ENCODE results near the gene RBM23. TPM values are rescaled to one million over a fixed set of nuclear protein-coding genes. Genes with fewer than 3 reads are reported as not detected.
"Not testable (repeated sequence)": the region's sequence is repeated elsewhere in the genome, so short reads cannot be mapped to it uniquely, and the experiment has no call there.

Gene RBM23
- total and polyA plus RNA-seq, 2 donors (not counting 3 experiments of a cell fraction or from before 2014, with no cell fraction given): 67.7 to 68.9 TPM

GRCh38 chr14:22919601-22919921 is 612 bp upstream of the RBM23 start:
- Histone ChIP-seq H3K9me1 (replicated peaks; ENCODE audit: control insufficient read depth, extremely low read depth, insufficient read depth, low read length) (no peaks in the 10 kb centered on the region), H3K4me2 (ENCODE audit: insufficient read depth, low read length) (peak overlapping the region; percentile 64), H3K79me2 (ENCODE audit: control insufficient read depth, insufficient read depth, low read length) (peaks cover 27% of the 10 kb centered on the region), H3K9ac (replicated peaks; ENCODE audit: extremely low read depth, insufficient read depth, low read length) (peak overlapping the region; percentile 27), H3K9me3 (replicated peaks; ENCODE audit: control insufficient read depth, insufficient read depth, low read length) (no peaks in the 10 kb centered on the region), H3K27ac (ENCODE audit: insufficient read depth, low read depth, low read length) (peak overlapping the region; percentile 21), H3K4me1 (ENCODE audit: control insufficient read depth, extremely low read depth, insufficient read depth, low read length) (peaks cover 12% of the 10 kb centered on the region), H3K27me3 (ENCODE audit: control insufficient read depth in 2 of 2, insufficient read depth in 2 of 2, low read length in 2 of 2) (no peaks in the 10 kb centered on the region), H3K36me3 (ENCODE audit: control insufficient read depth in 2 of 2, extremely low read depth in 1 of 2, insufficient read depth in 2 of 2, low read length in 2 of 2) (peaks cover 2 to 23% of the 10 kb centered on the region in 2 experiments), H4K20me1 (replicated peaks; ENCODE audit: control insufficient read depth, extremely low read depth, insufficient read depth, low read length) (no peaks in the 10 kb centered on the region), H2AFZ (ENCODE audit: low read depth, low read length) (peak overlapping the region; percentile 63), H3K4me3 (replicated peaks in 1 of 3; ENCODE audit: insufficient read depth in 1 of 3, low read depth in 1 of 3, low read length in 3 of 3) (peak overlapping the region in 2 of 3 experiments; percentile 24 to 30)
- BruUV-seq (replicated peaks): TSS peak; percentile 92
- DNase-seq (ENCODE audit: low read depth, low spot score) (no peak), FAIRE-seq (no peak)
- dilution Hi-C loops (cut with MboI; ENCODE audit: extremely low pct_ligation_motif_present, low sequenced_read_pairs) (no loop called here), intact Hi-C loops (cut with micrococcal nuclease) (loop anchor here (1.0 to 5.0 kb wide), 3 partner anchors 10 to 362 kb away; partner anchors contain the start of gene PRMT5)
- ChIA-PET CTCF (interaction anchor here (0.6 to 3.3 kb wide), 7 partner anchors 10 to 1899 kb away, joined by 3 to 21 read pairs (median 4); partner anchors contain the start of gene PRMT5), POLR2A (interaction anchor here (3.0 kb wide), 1 partner anchor 10 kb away, joined by 12 read pairs; the partner anchor contains the start of gene PRMT5)
- TF ChIP-seq, protein P1, sequence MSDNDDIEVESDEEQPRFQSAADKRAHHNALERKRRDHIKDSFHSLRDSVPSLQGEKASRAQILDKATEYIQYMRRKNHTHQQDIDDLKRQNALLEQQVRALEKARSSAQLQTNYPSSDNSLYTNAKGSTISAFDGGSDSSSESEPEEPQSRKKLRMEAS (IDR thresholded peaks at IDR 0.05; ENCODE audit: insufficient read depth, insufficient read length): no peak
- TF ChIP-seq EZH2 (IDR thresholded peaks at IDR 0.05; ENCODE audit: borderline replicate concordance, low read depth, low read length, severe bottlenecking) (no peak), MYC (IDR thresholded peaks at IDR 0.05; ENCODE audit: low read depth, low read length) (no peak), POLR2A (IDR thresholded peaks at IDR 0.05; ENCODE audit: low read depth, low read length) (no peak)

- dilution Hi-C loops (cut with MboI; ENCODE audit: extremely low pct_ligation_motif_present, low sequenced_read_pairs) (no loop called here), intact Hi-C loops (cut with micrococcal nuclease) (loop anchor here (5.0 kb wide), 1 partner anchor 359 kb away; no protein-coding TSS in a partner anchor)
- no peaks in the 10 kb centered on the region for H3K9me3 ChIP-seq (replicated peaks; ENCODE audit: control insufficient read depth, insufficient read depth, low read length)
- H2AFZ ChIP-seq (ENCODE audit: low read depth, low read length): no peak overlapping the region
- H4K20me1 ChIP-seq (replicated peaks; ENCODE audit: control insufficient read depth, extremely low read depth, insufficient read depth, low read length): no peaks in the 10 kb centered on the region
- DNase-seq (ENCODE audit: low read depth, low spot score) (no peak), FAIRE-seq (no peak)
- H3K4me3 ChIP-seq (replicated peaks in 1 of 3; ENCODE audit: insufficient read depth in 1 of 3, low read depth in 1 of 3, low read length in 3 of 3): no peak overlapping the region
- peaks cover 9% of the 10 kb centered on the region for H3K4me1 ChIP-seq (ENCODE audit: control insufficient read depth, extremely low read depth, insufficient read depth, low read length)
- no peak overlapping the region for H3K27ac ChIP-seq (ENCODE audit: insufficient read depth, low read depth, low read length)
- no TSS peak for BruUV-seq (replicated peaks)
- H3K27me3 ChIP-seq (ENCODE audit: control insufficient read depth in 2 of 2, insufficient read depth in 2 of 2, low read length in 2 of 2): no peaks in the 10 kb centered on the region
- no peaks in the 10 kb centered on the region for H3K9me1 ChIP-seq (replicated peaks; ENCODE audit: control insufficient read depth, extremely low read depth, insufficient read depth, low read length)
- H3K9ac ChIP-seq (replicated peaks; ENCODE audit: extremely low read depth, insufficient read depth, low read length): no peak overlapping the region
- ChIA-PET CTCF (interaction anchor here (1.0 to 1.3 kb wide), 2 partner anchors 15 to 26 kb away, joined by 3 read pairs; no protein-coding TSS in a partner anchor), POLR2A (interaction anchor here (0.7 kb wide), 2 partner anchors 28 to 281 kb away, joined by 3 to 5 read pairs; no protein-coding TSS in a partner anchor)
- H3K79me2 ChIP-seq (ENCODE audit: control insufficient read depth, insufficient read depth, low read length): peaks cover 42% of the 10 kb centered on the region
- no peaks in the 10 kb centered on the region for H3K36me3 ChIP-seq (ENCODE audit: control insufficient read depth in 2 of 2, extremely low read depth in 1 of 2, insufficient read depth in 2 of 2, low read length in 2 of 2)
- H3K4me2 ChIP-seq (ENCODE audit: insufficient read depth, low read length): no peak overlapping the region
- no peak for TF ChIP-seq MYC (IDR thresholded peaks at IDR 0.05; ENCODE audit: low read depth, low read length)
These were observed 2.9 kb downstream of the RBM23 start for GRCh38 chr14:22915886-22916521.

DNA sequence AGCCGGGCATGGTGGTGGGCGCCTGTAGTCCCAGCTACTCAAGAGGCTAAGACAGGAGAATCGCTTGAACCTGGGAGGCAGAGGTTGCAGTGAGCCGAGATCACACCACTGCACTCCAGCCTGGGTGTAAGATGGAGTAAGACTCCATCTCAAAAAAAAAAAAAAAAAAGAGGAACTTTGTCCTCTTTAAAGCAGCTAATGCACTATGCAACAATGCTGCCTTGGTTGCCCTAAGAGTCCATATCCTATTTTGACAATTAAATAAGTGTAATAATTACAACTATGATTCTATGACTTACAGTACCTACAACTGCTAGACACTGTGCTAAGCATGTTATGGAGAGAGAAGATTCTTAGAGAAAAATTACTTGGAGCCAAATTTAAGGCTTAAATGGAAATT is 4.1 kb downstream of the RBM23 start:
- H3K9me3 ChIP-seq (replicated peaks; ENCODE audit: control insufficient read depth, insufficient read depth, low read length); dilution Hi-C loops (cut with MboI; ENCODE audit: extremely low pct_ligation_motif_present, low sequenced_read_pairs); H2AFZ ChIP-seq (ENCODE audit: low read depth, low read length); FAIRE-seq; H3K4me1 ChIP-seq (ENCODE audit: control insufficient read depth, extremely low read depth, insufficient read depth, low read length); H3K9ac ChIP-seq (replicated peaks; ENCODE audit: extremely low read depth, insufficient read depth, low read length); H3K36me3 ChIP-seq (ENCODE audit: control insufficient read depth in 2 of 2, extremely low read depth in 1 of 2, insufficient read depth in 2 of 2, low read length in 2 of 2); DNase-seq (ENCODE audit: low read depth, low spot score); H3K4me3 ChIP-seq (replicated peaks in 1 of 3; ENCODE audit: insufficient read depth in 1 of 3, low read depth in 1 of 3, low read length in 3 of 3); H3K27me3 ChIP-seq (ENCODE audit: control insufficient read depth in 2 of 2, insufficient read depth in 2 of 2, low read length in 2 of 2); H3K27ac ChIP-seq (ENCODE audit: insufficient read depth, low read depth, low read length); H3K9me1 ChIP-seq (replicated peaks; ENCODE audit: control insufficient read depth, extremely low read depth, insufficient read depth, low read length); H4K20me1 ChIP-seq (replicated peaks; ENCODE audit: control insufficient read depth, extremely low read depth, insufficient read depth, low read length); BruUV-seq (replicated peaks); H3K4me2 ChIP-seq (ENCODE audit: insufficient read depth, low read length): not testable (repeated sequence)
- ChIA-PET POLR2A (interaction anchor here (0.6 to 0.7 kb wide), 2 partner anchors 15 to 23 kb away, joined by 3 to 4 read pairs; no protein-coding TSS in a partner anchor), CTCF (interaction anchor here (1.1 kb wide), 1 partner anchor 13 kb away, joined by 3 read pairs; no protein-coding TSS in a partner anchor)
- H3K79me2 ChIP-seq (ENCODE audit: control insufficient read depth, insufficient read depth, low read length): peaks cover 42% of the 10 kb centered on the region
- intact Hi-C loops (cut with micrococcal nuclease): loop anchor here (5.0 kb wide), 1 partner anchor 358 kb away; no protein-coding TSS in a partner anchor

Measured in endothelial cell of umbilical vein (primary cell).